GM12892 (cell line): Measurements from ENCODE around the gene TICAM1.
"Not testable (repeated sequence)": the region's sequence is repeated elsewhere in the genome, so short reads cannot be mapped to it uniquely, and the experiment has no call there.

Experiments used
- POLR2A ChIP-seq: IDR thresholded peaks from 2 replicates; pipeline ENCODE4 v1.6.1; 2011; ENCODE audit warnings: low read depth, low read length, control low read depth
- POLR2AphosphoS5 ChIP-seq: IDR thresholded peaks from 2 replicates; pipeline ENCODE4 v1.6.1; 2011; ENCODE audit warnings: low read depth, low read length, control low read depth

- TF ChIP-seq POLR2AphosphoS5, POLR2A: not testable (repeated sequence)
Observed at GRCh38 chr19:4786412-4787016, 45.0 kb downstream of the TICAM1 start.
